ENCODE measurements around the gene SEMA6C. TPM values are rescaled to one million over a fixed set of nuclear protein-coding genes. Genes with fewer than 3 reads are reported as not detected.

The SEMA6C gene
- total and polyA plus RNA-seq, 2 of the 8 experiments (the other 6 are each of a cell fraction or from before 2014, with no cell fraction given): 12.2 to 15.7 TPM

DNA sequence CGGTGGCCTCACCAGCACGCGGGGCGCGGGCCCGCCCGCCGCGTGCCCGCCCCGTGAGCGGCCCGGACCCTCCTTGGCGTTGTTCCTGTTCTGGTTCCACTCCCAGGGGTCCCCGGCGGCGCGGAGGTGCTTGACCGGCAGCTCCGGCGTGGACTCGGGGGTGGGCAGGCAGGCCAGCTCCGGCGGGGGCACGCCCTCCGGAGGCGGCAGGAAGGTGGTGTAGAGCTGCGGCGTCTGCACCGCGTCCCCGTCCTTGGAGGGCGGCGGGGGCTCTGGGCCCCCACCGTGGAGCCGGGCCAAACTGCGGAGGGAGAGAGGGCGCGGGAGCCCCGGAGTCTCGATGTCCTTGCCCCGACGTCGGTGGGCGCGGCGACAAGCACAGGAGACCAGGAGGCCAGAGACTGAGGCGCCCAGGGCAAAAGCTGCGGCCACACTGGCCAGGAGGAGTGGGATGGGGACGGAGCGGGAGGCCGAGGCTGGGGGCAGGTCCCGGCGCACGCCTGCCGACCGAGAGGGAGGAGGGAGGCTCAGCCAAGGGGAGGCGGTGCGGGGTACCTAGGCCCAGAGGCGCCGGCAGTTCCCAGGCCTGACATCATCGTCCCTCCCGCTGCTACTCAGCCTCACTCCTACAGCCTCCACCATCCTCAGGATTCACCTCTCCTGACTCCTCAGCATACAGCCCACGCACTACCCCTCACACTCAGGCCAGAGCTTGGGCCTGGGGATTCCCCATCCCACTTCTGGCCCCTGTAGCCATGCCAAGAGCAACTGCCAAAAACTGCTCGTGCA is 13.2 kb downstream of the SEMA6C start (continued):
- TF ChIP-seq KDM4A (IDR thresholded peaks at IDR 0.05; ENCODE audit: low read depth, low read length, severe bottlenecking) (peak; percentile 31), TBP (IDR thresholded peaks at IDR 0.05; ENCODE audit: low read depth, low read length) (peak; percentile 31; the same call in 1 of the 2 replicates), SP2 (IDR thresholded peaks at IDR 0.05; ENCODE audit: low read length) (no peak)
- TF ChIP-seq, protein P1, sequence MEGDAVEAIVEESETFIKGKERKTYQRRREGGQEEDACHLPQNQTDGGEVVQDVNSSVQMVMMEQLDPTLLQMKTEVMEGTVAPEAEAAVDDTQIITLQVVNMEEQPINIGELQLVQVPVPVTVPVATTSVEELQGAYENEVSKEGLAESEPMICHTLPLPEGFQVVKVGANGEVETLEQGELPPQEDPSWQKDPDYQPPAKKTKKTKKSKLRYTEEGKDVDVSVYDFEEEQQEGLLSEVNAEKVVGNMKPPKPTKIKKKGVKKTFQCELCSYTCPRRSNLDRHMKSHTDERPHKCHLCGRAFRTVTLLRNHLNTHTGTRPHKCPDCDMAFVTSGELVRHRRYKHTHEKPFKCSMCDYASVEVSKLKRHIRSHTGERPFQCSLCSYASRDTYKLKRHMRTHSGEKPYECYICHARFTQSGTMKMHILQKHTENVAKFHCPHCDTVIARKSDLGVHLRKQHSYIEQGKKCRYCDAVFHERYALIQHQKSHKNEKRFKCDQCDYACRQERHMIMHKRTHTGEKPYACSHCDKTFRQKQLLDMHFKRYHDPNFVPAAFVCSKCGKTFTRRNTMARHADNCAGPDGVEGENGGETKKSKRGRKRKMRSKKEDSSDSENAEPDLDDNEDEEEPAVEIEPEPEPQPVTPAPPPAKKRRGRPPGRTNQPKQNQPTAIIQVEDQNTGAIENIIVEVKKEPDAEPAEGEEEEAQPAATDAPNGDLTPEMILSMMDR (IDR thresholded peaks at IDR 0.05; ENCODE audit: control extremely low read depth in 1 of 3, insufficient read depth in 1 of 3, low read depth in 1 of 3, low read length in 3 of 3): peak in 2 of 3 experiments; percentile 18 to 35; a peak in 2 of 4 replicates
